ACC112 (cell line): ENCODE results near the gene CHMP4A.

ENCODE experiments used
- H2AFZ ChIP-seq: fragments of 200-600 bp; sonication (generic); one replicate; pipeline ENCODE4 v1.6.0; 2017; ENCODE audit warnings: antibody characterized with exemption, low read length; ENCODE audit not compliant: unreplicated experiment
- H3K27ac ChIP-seq: fragments of 200-600 bp; sonication (generic); 2 replicates; pipeline ENCODE4 v1.5.1; 2014; ENCODE audit warnings: low read depth, mild to moderate bottlenecking, antibody characterized with exemption, low read length, moderate library complexity
- H3K27me3 ChIP-seq: fragments of 200-600 bp; sonication (generic); 2 replicates; pipeline ENCODE4 v1.6.1; 2014; ENCODE audit warnings: mild to moderate bottlenecking, antibody characterized with exemption, low read length, moderate library complexity, mixed read lengths; ENCODE audit not compliant: insufficient read depth
- H3K36me3 ChIP-seq: fragments of 200-600 bp; sonication (generic); 2 replicates; pipeline ENCODE4 v1.6.1; 2016; ENCODE audit warnings: mild to moderate bottlenecking, antibody characterized with exemption, low read length, moderate library complexity, mixed read lengths; ENCODE audit not compliant: insufficient read depth
- H3K4me1 ChIP-seq: fragments of 200-600 bp; sonication (generic); one replicate; pipeline ENCODE4 v1.6.1; 2016; ENCODE audit warnings: low read length, mixed read lengths; ENCODE audit not compliant: insufficient read depth, unreplicated experiment, control insufficient read depth
- H3K4me3 ChIP-seq: fragments of 200-600 bp; sonication (generic); 2 replicates; pipeline ENCODE4 v1.5.1; 2014; ENCODE audit warnings: mild to moderate bottlenecking, low read depth, low read length
- H3K79me2 ChIP-seq: fragments of 200-600 bp; sonication (generic); one replicate; pipeline ENCODE4 v1.6.0; 2016; ENCODE audit warnings: low read length; ENCODE audit not compliant: control insufficient read depth, unreplicated experiment, insufficient read depth

Gene CHMP4A

DNA sequence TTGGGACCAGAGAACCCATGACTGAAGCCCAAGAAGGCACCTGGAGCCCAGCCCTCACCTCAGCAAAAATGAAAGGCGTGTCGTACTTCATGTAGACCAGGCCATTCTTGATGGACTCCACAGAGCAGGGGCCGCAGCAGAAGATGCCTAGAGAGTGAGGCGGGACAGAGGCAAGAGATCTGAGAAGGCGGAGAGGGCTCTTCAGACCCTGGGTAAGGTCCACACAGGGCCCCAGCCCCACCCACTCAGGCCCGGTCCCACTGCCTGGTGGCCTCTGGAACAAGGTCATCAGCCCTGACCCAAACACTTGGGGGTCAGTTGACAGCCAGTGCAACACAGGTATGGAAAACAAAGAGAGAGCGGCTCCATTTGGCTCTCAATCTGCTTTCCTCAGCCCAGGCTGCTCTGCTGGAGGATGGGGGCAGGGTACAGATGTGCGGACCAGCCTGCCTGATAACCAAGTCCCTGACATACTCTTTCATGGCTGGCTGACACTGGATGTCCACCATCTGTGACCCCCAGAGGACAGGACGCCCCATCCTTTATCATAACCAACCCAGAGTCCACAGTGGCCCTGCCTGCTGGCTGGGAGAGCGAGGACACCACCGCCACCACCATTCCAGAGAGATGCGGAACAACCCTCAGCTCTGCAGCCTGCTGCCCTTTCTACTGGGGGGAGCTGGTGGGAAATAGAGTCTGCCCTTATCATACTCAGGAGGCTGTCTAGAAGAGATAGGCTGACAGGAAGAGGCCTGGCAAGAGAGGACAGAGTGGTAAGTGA lies 42.8 kb upstream of the CHMP4A start:
- no peaks in the 10 kb centered on the region for H3K27me3 ChIP-seq
- H3K36me3 ChIP-seq: no peaks in the 10 kb centered on the region
- H2AFZ ChIP-seq: no peak overlapping the region
- no peaks in the 10 kb centered on the region for H3K79me2 ChIP-seq
- peaks cover 20% of the 10 kb centered on the region for H3K4me1 ChIP-seq
- no peak overlapping the region for H3K27ac ChIP-seq
- no peak overlapping the region for H3K4me3 ChIP-seq

DNA sequence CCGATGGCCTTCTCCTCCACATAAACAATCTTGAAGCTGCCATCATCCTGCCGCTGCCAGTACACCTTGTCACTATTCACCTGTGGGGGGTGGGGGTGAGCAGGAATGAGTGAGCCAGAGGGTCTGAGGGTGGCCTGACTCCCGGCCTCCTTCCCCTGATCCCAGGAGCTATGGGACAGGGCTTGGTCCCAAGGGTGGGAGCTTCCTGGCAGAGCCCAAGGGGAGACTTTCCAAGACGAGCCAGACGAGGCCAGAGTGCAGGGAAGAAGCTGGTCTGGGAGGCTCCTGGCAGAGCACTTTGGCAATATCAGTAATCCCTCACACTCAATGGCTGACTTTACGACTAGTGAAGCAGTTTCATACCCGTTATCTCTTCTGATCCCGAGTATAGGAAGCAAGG lies 42.1 kb upstream of the CHMP4A start:
- no peak overlapping the region for H3K4me3 ChIP-seq
- H3K4me1 ChIP-seq: peaks cover 27% of the 10 kb centered on the region
- H3K27ac ChIP-seq: no peak overlapping the region
- no peak overlapping the region for H2AFZ ChIP-seq
- no peaks in the 10 kb centered on the region for H3K36me3 ChIP-seq
- no peaks in the 10 kb centered on the region for H3K79me2 ChIP-seq
- no peaks in the 10 kb centered on the region for H3K27me3 ChIP-seq

DNA sequence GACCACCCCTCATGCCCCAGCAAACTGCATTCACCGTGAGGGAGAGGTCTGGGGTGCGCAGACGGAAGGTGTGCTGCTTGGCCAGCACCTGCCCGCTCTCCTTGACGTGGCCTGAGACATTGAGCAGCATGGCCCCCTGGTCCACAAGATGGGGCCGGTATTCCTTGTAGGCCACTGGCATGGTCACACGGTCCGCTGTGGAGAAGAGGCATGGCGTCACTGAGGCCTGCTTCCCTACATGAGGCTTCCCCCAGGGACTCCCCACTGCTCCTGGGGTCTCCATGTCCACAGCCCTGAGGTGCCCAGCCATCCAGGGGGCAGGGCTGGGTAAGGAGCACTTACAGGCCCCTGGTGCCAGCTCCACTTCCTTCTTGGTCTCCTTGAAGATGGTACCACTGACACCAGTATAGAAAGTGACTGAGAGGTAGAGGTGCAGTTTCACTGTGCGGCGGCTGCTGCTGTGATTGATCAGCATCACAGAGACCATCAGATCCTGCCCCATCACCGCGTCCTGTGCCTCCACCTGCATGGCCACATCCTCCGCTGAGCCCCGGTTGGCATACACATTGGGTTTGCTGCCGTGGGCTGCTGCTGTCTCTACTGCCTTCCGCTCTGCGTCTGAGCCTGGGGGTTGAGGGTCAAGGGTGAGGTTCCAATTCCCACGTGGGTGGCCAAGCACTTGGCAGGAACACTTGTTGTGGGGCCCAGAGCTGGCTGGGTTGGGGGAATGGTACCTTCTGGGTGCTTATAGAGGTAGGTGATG lies 41.5 kb upstream of the CHMP4A start:
- H3K27me3 ChIP-seq: no peaks in the 10 kb centered on the region
- H3K4me3 ChIP-seq: no peak overlapping the region
- peaks cover 29% of the 10 kb centered on the region for H3K4me1 ChIP-seq
- no peaks in the 10 kb centered on the region for H3K36me3 ChIP-seq
- H3K27ac ChIP-seq: no peak overlapping the region
- no peaks in the 10 kb centered on the region for H3K79me2 ChIP-seq
- H2AFZ ChIP-seq: no peak overlapping the region

DNA sequence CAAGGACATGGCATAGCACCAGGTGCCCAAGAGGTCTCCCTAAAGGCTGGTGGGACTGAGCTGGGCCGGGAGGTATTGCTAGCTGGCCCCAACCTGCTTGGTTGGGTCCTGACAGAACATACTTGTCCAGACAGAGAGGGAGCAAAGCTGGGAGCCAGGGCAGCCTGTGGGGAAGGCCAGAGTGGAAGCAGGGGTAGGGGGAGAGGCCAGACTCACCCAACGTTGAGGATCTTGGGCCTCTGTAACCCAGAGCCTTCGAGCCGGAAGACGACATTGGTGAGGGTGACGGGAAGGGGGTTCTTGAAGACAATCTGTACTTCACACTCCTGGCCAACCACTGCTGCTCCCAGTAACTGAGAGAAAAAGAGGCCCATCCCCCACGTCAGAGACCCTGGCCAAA lies 40.6 kb upstream of the CHMP4A start:
- Histone ChIP-seq H2AFZ (no peak overlapping the region), H3K4me1 (peaks cover 22% of the 10 kb centered on the region), H3K27ac (no peak overlapping the region), H3K4me3 (no peak overlapping the region), H3K79me2 (no peaks in the 10 kb centered on the region), H3K27me3 (no peaks in the 10 kb centered on the region), H3K36me3 (no peaks in the 10 kb centered on the region)

DNA sequence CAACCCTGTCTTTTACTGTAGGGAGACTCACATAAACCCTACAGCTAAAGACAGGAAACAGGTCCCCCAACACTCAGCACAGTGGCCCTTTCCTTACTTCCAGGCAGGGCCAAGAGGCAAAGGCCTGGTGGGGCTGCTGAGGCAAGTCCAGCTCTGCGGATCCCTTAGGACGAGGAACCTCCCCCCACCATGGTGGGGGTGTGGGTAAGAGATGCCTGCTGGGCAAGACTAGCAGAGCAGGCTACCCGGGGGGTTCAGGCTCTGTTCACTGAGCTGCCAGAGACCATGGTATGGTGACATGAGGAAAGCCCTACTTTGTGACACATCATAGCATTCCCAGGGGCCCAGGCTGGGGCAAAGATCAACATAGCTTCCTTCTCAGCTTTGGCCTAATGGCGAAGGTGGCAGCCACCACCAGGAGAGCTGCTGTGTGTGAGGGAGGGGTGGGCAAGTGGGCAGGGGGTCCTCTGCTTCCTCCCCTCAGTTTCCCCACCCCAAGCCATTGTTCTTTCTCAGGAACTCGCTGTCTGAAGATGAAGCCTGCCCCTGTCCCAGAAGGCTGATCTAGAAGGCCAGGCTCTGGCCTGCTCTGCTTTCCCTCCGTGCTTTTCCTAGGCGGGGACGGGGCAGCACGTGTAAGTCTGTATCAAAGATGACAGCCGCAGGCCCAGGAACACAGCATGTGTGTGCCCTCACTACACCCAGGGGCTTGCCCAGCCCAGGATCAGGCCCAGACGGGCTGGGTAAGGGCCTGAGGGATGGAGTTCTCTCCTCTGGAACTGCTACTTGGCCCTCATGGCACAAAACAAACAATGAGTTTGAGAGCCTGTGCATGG lies 39.2 kb upstream of the CHMP4A start:
- H3K27me3 ChIP-seq: no peaks in the 10 kb centered on the region
- H3K4me3 ChIP-seq: no peak overlapping the region
- H3K27ac ChIP-seq: no peak overlapping the region
- no peak overlapping the region for H2AFZ ChIP-seq
- H3K4me1 ChIP-seq: peaks cover 20% of the 10 kb centered on the region
- no peaks in the 10 kb centered on the region for H3K36me3 ChIP-seq
- H3K79me2 ChIP-seq: no peaks in the 10 kb centered on the region

DNA sequence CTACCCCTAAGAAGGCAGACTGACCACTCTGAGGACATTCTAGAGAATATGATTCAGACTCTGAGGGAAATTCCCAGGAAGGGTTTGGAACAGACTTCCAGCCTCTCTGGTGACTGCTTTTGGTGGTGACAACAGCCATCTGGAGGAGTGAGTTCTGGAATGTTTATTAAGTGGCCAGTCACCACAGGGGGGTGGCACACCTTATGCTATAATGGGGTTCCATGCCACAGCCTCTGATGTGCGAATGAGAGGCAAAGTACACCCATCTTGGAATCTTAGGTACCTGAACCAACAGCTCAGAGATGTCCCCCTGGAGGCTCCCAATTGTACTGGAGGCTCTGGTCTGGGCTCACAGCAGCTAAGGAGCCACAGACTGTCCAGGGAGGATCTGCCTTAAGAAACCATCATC lies 38.6 kb upstream of the CHMP4A start:
- Histone ChIP-seq H3K4me1 (peaks cover 22% of the 10 kb centered on the region), H3K27me3 (no peaks in the 10 kb centered on the region), H3K79me2 (no peaks in the 10 kb centered on the region), H3K27ac (no peak overlapping the region), H3K36me3 (no peaks in the 10 kb centered on the region), H2AFZ (no peak overlapping the region), H3K4me3 (no peak overlapping the region)

DNA sequence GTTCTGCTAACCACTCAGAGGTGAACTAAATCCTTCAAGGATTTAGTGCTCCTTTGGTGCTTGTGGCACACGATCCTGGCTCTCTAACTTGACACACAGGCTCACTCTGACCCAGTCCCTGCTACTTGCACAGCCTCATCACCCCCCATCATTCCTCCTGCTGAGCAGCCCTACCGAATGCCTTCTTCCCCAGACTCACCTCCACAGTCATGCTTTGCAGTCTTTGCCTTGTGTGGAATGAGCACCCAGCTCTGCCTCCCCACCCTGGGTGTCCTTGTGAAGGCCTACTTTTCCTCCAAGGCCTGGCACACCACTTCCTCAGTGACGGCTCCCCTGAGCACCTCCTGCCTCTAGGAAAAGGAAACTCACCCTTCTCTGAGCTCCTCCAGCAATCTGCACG lies 37.1 kb upstream of the CHMP4A start:
- no peak overlapping the region for H3K27ac ChIP-seq
- no peaks in the 10 kb centered on the region for H3K27me3 ChIP-seq
- no peaks in the 10 kb centered on the region for H3K36me3 ChIP-seq
- H3K4me3 ChIP-seq: no peak overlapping the region
- H3K79me2 ChIP-seq: no peaks in the 10 kb centered on the region
- H3K4me1 ChIP-seq: peaks cover 26% of the 10 kb centered on the region
- no peak overlapping the region for H2AFZ ChIP-seq

DNA sequence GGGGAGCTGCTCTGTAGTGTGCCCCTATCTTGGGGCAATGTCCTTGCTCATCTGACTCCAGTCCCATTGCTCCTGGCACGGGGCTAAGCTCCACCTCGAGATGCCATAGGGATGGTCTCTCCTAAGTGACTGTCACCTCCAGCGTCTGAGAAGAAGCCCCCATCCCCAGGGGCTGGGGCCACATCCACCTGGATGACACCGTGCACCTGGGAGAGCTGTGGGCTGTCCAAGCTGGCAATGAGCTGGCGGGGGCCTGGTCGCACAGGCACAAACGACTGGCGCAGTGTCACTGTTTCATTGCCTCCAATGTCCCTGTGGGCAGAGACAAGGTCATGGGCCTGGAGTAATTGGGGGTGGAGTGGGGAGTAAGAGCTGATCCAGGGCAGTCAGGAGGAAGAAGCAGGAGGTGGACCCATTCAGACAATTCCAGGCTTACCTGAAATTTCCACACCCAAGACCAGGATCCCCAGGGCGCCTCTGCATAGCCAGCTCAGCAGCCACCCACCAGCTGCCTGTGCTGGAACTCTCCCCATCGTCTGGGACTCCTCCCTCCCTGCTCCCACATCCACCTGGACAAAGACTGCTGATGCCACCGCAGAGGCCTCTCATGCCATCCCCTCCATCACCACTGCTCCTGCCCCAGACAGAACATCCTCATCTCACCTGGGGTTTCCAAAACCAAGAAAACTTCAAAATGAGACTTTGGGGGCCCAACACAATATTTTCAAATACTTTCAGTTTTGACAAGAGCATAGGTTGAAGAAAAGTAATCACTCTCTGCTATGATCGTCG lies 36.1 kb upstream of the CHMP4A start:
- Histone ChIP-seq H3K79me2 (no peaks in the 10 kb centered on the region), H3K27ac (no peak overlapping the region), H2AFZ (no peak overlapping the region), H3K4me3 (no peak overlapping the region), H3K4me1 (peaks cover 26% of the 10 kb centered on the region), H3K36me3 (no peaks in the 10 kb centered on the region), H3K27me3 (no peaks in the 10 kb centered on the region)

DNA sequence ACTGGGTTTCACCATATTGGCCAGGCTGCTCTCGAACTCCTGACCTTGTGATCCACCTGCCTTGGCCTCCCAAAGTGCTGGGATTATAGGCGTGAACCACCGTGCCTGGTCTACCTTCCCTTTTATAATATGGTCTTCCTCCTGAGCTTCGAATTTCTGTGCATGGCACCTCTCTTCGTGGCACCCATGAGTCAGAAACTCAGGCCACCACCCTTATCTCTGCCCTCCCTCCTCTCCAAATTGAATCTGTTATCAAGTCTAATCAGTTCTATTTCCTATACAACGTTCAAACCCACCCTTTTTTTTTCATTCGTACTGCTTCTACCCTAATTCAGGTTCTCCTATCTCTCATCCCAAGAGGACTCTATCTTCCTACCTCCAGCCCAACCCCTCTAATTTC lies 34.1 kb upstream of the CHMP4A start:
- Histone ChIP-seq H3K36me3 (no peaks in the 10 kb centered on the region), H2AFZ (no peak overlapping the region), H3K4me1 (peaks cover 31% of the 10 kb centered on the region), H3K79me2 (no peaks in the 10 kb centered on the region), H3K27ac (no peak overlapping the region), H3K27me3 (no peaks in the 10 kb centered on the region), H3K4me3 (no peak overlapping the region)

DNA sequence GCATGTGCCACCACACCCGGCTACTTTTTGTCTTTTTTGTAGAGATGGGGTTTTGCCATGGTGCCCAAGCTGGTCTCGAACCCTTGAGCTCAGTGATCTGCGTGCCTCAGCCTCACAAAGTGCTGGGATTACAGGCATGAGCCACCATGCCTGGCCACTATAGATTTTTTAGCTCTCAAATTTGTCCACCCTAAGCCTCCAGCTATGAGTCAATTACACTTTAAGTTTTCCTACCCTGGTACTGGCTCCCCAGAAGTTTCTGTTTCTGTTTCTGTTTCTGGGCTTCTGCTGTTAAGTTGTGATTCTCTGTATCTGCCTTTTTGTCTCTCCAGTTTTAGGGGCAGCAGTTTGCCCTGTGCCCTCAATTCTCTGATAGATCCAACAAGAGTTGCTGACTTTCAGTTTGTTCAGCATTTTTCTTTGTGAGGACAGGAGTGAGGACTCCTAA lies 33.5 kb upstream of the CHMP4A start:
- Histone ChIP-seq H3K36me3 (no peaks in the 10 kb centered on the region), H3K27ac (peak overlapping the region; percentile 47), H3K27me3 (no peaks in the 10 kb centered on the region), H3K4me1 (peaks cover 25% of the 10 kb centered on the region), H3K4me3 (no peak overlapping the region), H2AFZ (peak overlapping the region; percentile 55), H3K79me2 (peaks cover 3% of the 10 kb centered on the region)
